GM06990 (cell line): Measurements from ENCODE around the gene PEX1.

Experiments used
- DNase-seq: peaks from one replicate; pipeline ENCODE4 v3.0.0-alpha.2; 2011; ENCODE audit not compliant: insufficient read length; ENCODE audit errors: extremely low read depth
- H3K27me3 ChIP-seq: replicated peaks from 2 replicates; pipeline ENCODE4 v1.6.0; 2011; ENCODE audit warnings: low read length; ENCODE audit not compliant: control insufficient read depth, insufficient read depth
- H3K36me3 ChIP-seq: 2 replicates; pipeline ENCODE4 v1.5.1; 2011; ENCODE audit warnings: low read length; ENCODE audit not compliant: control insufficient read depth, insufficient read depth
- H3K4me3 ChIP-seq: replicated peaks from 2 replicates; pipeline ENCODE4 v1.5.1; 2011; ENCODE audit warnings: low read depth, mild to moderate bottlenecking, control low read depth, low read length
- CTCF ChIP-seq: IDR thresholded peaks from 2 replicates; pipeline ENCODE4 v1.5.1; 2011; ENCODE audit warnings: low read length, control low read depth, mild to moderate bottlenecking, inconsistent platforms; ENCODE audit not compliant: insufficient read depth, poor library complexity, severe bottlenecking

The PEX1 gene

GRCh38 chr7:92528188-92528957, at the start of gene PEX1, which contains the start of gene RBM48:
TSS of gene PEX1 (minus strand) at chr7:92528520. CDS start at chr7:92528435, 85 bp downstream.
TSS of gene RBM48 (plus strand) at chr7:92528795. CDS start at chr7:92528814, 19 bp downstream.
- peaks cover 5% of the 10 kb centered on the region for H3K36me3 ChIP-seq
- peak within 1 kb of the TSS; percentile 97 for H3K4me3 ChIP-seq
- peak; percentile 100 for DNase-seq
- TF ChIP-seq CTCF: peak; percentile 60
- no peaks in the 10 kb centered on the region for H3K27me3 ChIP-seq

- H3K27me3 ChIP-seq: no peaks in the 10 kb centered on the region
- H3K4me3 ChIP-seq: no peak overlapping the region
- TF ChIP-seq CTCF: no peak
- H3K36me3 ChIP-seq: peaks cover 9% of the 10 kb centered on the region
- DNase-seq: no peak
Measured at GRCh38 chr7:92576296-92576695, 48.0 kb upstream of the PEX1 start.

- DNase-seq: no peak
- H3K4me3 ChIP-seq: no peak overlapping the region
- peaks cover 10% of the 10 kb centered on the region for H3K36me3 ChIP-seq
- no peak for TF ChIP-seq CTCF
- no peaks in the 10 kb centered on the region for H3K27me3 ChIP-seq
Measured at GRCh38 chr7:92569137-92569536, 40.8 kb upstream of the PEX1 start.

GRCh38 chr7:92567460-92567859, 39.1 kb upstream of the PEX1 start:
- Histone ChIP-seq H3K27me3 (no peaks in the 10 kb centered on the region), H3K36me3 (peaks cover 10% of the 10 kb centered on the region), H3K4me3 (no peak overlapping the region)
- no peak for DNase-seq
- TF ChIP-seq CTCF: no peak

- H3K4me3 ChIP-seq: no peak overlapping the region
- peaks cover 10% of the 10 kb centered on the region for H3K36me3 ChIP-seq
- DNase-seq: no peak
- H3K27me3 ChIP-seq: no peaks in the 10 kb centered on the region
- no peak for TF ChIP-seq CTCF
Measured at GRCh38 chr7:92563345-92563744, 35.0 kb upstream of the PEX1 start.

GRCh38 chr7:92560602-92561001, 32.3 kb upstream of the PEX1 start:
- TF ChIP-seq CTCF: no peak
- no peak for DNase-seq
- Histone ChIP-seq H3K36me3 (peaks cover 5% of the 10 kb centered on the region), H3K27me3 (no peaks in the 10 kb centered on the region), H3K4me3 (no peak overlapping the region)
